Measurements from ENCODE around the gene KCNH8. TPM values are rescaled to one million over a fixed set of nuclear protein-coding genes. Genes with fewer than 3 reads are reported as not detected.
"Not testable (repeated sequence)": the region's sequence is repeated elsewhere in the genome, so short reads cannot be mapped to it uniquely, and the experiment has no call there.

KCNH8 gene
- polyA plus RNA-seq, 1 donor, result 2.2 TPM

DNA sequence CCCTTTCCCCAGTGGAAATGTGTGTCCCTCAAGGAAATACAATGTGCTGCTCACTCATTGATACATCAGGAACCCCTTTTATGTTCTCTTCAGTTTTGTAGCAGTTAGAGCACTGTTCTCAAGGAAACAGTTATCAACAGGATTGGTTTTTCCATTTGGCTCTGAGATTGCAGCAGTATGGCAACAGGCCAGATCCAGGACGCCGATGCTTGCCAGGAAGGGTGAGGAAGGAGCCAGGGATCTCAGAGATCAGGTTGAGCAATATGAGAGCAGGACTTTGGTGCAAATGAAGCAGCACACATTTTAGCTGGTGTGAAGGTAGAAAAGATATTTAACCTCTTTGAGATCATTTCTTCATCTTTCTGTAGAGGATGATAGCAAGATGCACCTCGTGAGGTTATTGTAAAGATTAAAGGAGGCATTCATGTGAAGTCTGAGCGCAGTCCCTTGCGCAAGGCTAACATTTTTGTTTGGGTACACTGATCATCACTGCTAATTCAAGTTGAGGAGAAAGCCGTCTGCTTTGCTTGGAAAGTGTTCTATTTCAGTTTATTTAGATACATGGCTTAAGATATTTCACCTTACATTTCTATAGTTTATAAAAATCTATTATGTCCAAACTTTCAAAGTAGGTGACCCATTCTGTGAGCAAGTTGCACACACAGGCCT, 68.5 kb downstream of the KCNH8 start:
- Histone ChIP-seq H3K4me3 (ENCODE audit: low read length) (no peak overlapping the region), H3K9me3 (ENCODE audit: control insufficient read depth, low read depth, low read length) (no peaks in the 10 kb centered on the region), H3K27ac (ENCODE audit: low read length) (no peak overlapping the region), H3K27me3 (ENCODE audit: control insufficient read depth, insufficient read depth, low read length) (no peaks in the 10 kb centered on the region), H3K36me3 (ENCODE audit: control insufficient read depth, insufficient read depth, low read length) (no peaks in the 10 kb centered on the region), H3K4me1 (ENCODE audit: control insufficient read depth, insufficient read depth, low read length) (no peaks in the 10 kb centered on the region)
- no peak for DNase-seq
- WGBS (ENCODE audit: insufficient coverage, low lambda C conversion rate), result 80% methylated on average over 2 of the region's 6 CpGs

DNA sequence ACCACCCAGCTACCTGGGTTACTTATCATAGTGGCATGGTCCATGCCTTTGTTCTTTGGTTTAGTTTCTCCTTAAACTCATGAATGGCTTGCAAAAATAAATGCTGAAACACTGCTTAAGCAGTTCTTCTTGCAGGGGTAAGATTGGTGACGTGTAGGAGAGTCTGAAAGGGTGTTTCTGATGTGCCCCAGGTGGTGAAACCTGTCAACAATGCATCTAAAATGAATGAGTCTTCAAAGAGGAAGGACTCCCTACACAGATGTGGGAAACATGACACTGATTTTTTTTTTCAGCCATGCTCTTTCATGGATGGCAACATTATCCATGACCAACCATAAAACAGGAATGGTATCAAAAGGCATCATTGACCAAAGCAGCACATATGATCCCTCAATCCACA, 72.0 kb downstream of the KCNH8 start:
- no CpG with 5 or more reads among the region's 1 CpG for WGBS (ENCODE audit: insufficient coverage, low lambda C conversion rate)
- no peaks in the 10 kb centered on the region for H3K36me3 ChIP-seq (ENCODE audit: control insufficient read depth, insufficient read depth, low read length)
- no peak overlapping the region for H3K4me3 ChIP-seq (ENCODE audit: low read length)
- H3K9me3 ChIP-seq (ENCODE audit: control insufficient read depth, low read depth, low read length), result no peaks in the 10 kb centered on the region
- no peak overlapping the region for H3K27ac ChIP-seq (ENCODE audit: low read length)
- H3K4me1 ChIP-seq (ENCODE audit: control insufficient read depth, insufficient read depth, low read length), result no peaks in the 10 kb centered on the region
- no peaks in the 10 kb centered on the region for H3K27me3 ChIP-seq (ENCODE audit: control insufficient read depth, insufficient read depth, low read length)
- DNase-seq, result no peak

DNA sequence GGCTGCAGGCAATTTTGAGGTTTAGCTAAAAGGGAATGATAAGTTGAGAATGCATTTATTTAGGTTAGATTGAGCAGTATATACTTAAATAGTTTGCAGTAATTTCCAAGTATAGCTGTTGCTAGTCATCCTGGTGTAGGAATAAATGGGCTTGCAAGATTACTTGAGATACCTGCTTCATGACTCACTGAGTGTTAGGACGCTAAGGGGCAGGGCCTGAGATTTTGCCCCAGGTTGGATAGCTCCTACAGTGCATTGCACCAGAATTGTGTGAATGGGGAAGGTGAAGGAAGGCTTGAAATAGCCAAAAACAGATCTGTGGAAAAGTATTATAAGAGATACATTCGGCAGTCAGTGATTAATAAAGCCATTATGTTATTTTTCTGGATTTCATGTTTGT, 72.8 kb downstream of the KCNH8 start:
- H3K9me3 ChIP-seq (ENCODE audit: control insufficient read depth, low read depth, low read length), result no peaks in the 10 kb centered on the region
- H3K36me3 ChIP-seq (ENCODE audit: control insufficient read depth, insufficient read depth, low read length), result no peaks in the 10 kb centered on the region
- no peak for DNase-seq
- no CpG with 5 or more reads among the region's 2 CpGs for WGBS (ENCODE audit: insufficient coverage, low lambda C conversion rate)
- no peaks in the 10 kb centered on the region for H3K27me3 ChIP-seq (ENCODE audit: control insufficient read depth, insufficient read depth, low read length)
- no peak overlapping the region for H3K4me3 ChIP-seq (ENCODE audit: low read length)
- H3K27ac ChIP-seq (ENCODE audit: low read length), result no peak overlapping the region
- no peaks in the 10 kb centered on the region for H3K4me1 ChIP-seq (ENCODE audit: control insufficient read depth, insufficient read depth, low read length)

DNA sequence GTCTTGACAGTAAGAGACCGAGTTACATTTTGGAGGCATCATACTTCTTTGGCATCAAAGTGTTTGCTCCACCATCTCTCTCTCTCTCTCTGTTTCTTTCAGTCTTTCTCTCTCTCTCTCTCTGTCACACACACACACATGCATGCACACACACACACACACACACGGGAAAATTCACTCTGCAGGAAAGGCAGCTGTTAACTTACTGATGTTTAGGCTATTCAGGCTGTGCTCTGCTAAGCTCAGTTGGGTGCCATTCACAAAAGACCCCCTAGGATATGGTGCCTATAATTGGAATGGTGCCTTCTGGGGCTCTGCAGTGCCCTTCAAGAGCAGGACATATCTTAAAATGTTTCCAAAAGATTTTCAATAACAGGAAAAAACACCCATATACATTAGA, 78.2 kb downstream of the KCNH8 start:
- Histone ChIP-seq H3K9me3 (ENCODE audit: control insufficient read depth, low read depth, low read length) (no peaks in the 10 kb centered on the region), H3K4me3 (ENCODE audit: low read length) (no peak overlapping the region), H3K36me3 (ENCODE audit: control insufficient read depth, insufficient read depth, low read length) (no peaks in the 10 kb centered on the region), H3K4me1 (ENCODE audit: control insufficient read depth, insufficient read depth, low read length) (no peaks in the 10 kb centered on the region), H3K27me3 (ENCODE audit: control insufficient read depth, insufficient read depth, low read length) (no peaks in the 10 kb centered on the region), H3K27ac (ENCODE audit: low read length) (no peak overlapping the region)
- no CpG with 5 or more reads among the region's 2 CpGs for WGBS (ENCODE audit: insufficient coverage, low lambda C conversion rate)
- no peak for DNase-seq

DNA sequence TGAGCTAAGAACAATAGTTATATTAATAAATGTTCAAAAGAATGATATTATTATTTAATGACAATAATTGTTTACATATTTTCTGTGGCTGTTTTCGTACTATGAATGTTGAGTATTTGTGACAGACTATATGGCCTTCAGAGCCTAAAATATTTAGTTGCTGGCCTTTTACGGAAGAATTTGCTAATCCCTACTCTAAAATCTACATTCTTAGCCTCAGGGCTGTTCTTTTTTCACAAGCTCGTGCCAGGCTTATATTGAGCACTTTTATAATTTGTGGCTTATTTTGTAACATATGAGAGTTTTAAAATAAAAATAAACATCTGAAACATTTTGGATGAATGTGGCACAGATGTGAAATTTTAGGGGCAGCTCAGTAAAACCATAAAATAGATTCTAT, 79.9 kb downstream of the KCNH8 start:
- Histone ChIP-seq H3K27ac (ENCODE audit: low read length) (no peak overlapping the region), H3K9me3 (ENCODE audit: control insufficient read depth, low read depth, low read length) (no peaks in the 10 kb centered on the region), H3K27me3 (ENCODE audit: control insufficient read depth, insufficient read depth, low read length) (no peaks in the 10 kb centered on the region), H3K4me1 (ENCODE audit: control insufficient read depth, insufficient read depth, low read length) (no peaks in the 10 kb centered on the region), H3K36me3 (ENCODE audit: control insufficient read depth, insufficient read depth, low read length) (no peaks in the 10 kb centered on the region), H3K4me3 (ENCODE audit: low read length) (no peak overlapping the region)
- DNase-seq, result no peak
- WGBS (ENCODE audit: insufficient coverage, low lambda C conversion rate), result 100% methylated on average over 1 of the region's 3 CpGs

DNA sequence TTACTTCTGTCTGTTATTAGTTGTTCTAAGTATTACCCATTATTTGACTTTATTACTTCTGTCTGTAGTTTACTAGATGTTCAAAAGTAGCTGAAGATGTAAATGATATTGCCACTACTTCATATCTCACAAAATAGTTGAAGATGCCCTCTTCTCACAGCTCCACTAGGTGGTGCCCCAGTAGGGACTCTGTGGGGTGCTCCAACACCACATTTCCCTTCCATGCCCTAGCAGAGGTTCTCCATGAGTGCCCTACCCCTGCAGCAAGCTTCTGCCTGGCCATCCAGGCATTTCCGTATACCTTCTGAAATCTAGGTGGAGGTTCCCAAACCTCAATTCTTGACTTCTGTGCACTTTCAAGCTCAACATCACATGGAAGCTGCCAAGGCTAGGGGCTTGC, 80.8 kb downstream of the KCNH8 start:
- DNase-seq, result no peak
- WGBS (ENCODE audit: insufficient coverage, low lambda C conversion rate), result no CpG with 5 or more reads among the region's 1 CpG
- H3K4me3 ChIP-seq (ENCODE audit: low read length), result no peak overlapping the region
- peaks cover 1% of the 10 kb centered on the region for H3K9me3 ChIP-seq (ENCODE audit: control insufficient read depth, low read depth, low read length)
- H3K4me1 ChIP-seq (ENCODE audit: control insufficient read depth, insufficient read depth, low read length), result no peaks in the 10 kb centered on the region
- H3K27me3 ChIP-seq (ENCODE audit: control insufficient read depth, insufficient read depth, low read length), result no peaks in the 10 kb centered on the region
- no peaks in the 10 kb centered on the region for H3K36me3 ChIP-seq (ENCODE audit: control insufficient read depth, insufficient read depth, low read length)
- H3K27ac ChIP-seq (ENCODE audit: low read length), result no peak overlapping the region

DNA sequence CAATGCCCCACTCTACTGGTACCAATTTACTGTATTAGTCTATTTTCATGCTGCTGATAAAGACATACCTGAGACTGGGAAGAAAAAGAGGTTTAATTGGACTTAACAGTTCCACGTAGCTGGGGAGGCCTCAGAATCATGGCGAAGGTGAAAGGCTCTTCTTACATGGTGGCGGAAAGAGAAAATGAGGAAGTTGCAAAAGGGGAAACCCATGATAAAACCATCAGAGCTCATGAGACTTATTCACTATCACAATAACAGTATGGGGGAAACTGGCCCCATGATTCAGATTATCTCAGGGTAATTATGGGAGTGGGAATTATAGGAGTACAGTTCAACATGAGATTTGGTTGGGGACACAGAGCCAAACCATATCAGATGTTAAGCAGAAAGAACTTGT, 81.6 kb downstream of the KCNH8 start:
- not testable (repeated sequence) for H3K27me3 ChIP-seq (ENCODE audit: control insufficient read depth, insufficient read depth, low read length); H3K4me1 ChIP-seq (ENCODE audit: control insufficient read depth, insufficient read depth, low read length); H3K9me3 ChIP-seq (ENCODE audit: control insufficient read depth, low read depth, low read length); DNase-seq; H3K27ac ChIP-seq (ENCODE audit: low read length); H3K36me3 ChIP-seq (ENCODE audit: control insufficient read depth, insufficient read depth, low read length); H3K4me3 ChIP-seq (ENCODE audit: low read length)
- WGBS (ENCODE audit: insufficient coverage, low lambda C conversion rate), result 80% methylated on average over 1 of the region's 3 CpGs

DNA sequence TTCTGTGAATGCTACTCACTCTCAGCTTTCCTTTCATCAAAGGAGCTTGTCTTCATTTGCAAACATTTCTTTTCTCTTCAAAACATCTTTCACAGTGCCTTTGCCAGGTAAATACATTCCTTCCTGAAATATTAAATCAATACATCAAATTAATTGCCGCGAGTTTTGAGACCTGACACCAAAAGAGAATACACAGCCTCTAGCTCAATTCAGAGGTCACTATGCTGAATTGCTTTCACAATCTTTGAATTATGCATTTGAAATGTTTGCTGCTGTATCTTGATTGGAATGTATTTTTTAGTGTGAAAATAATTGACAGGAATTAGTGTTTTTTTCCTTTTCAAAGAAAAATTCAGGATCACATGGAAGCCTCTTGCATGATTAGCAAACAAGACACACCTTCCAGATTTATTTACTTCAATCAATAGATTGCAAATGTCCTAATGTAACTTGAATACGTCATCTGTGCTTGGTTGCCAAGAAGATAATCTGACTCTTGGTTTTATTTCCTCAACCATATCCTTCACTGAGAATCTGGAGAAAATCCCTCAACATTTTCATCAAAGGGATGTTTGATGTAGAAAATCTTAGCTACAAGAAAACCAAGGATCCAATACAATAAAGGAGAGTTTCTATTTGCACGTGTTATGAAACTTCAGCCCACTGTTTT, 83.6 kb downstream of the KCNH8 start:
- Histone ChIP-seq H3K4me3 (ENCODE audit: low read length) (no peak overlapping the region), H3K27me3 (ENCODE audit: control insufficient read depth, insufficient read depth, low read length) (no peaks in the 10 kb centered on the region), H3K4me1 (ENCODE audit: control insufficient read depth, insufficient read depth, low read length) (no peaks in the 10 kb centered on the region), H3K9me3 (ENCODE audit: control insufficient read depth, low read depth, low read length) (peaks cover 7% of the 10 kb centered on the region), H3K36me3 (ENCODE audit: control insufficient read depth, insufficient read depth, low read length) (no peaks in the 10 kb centered on the region), H3K27ac (ENCODE audit: low read length) (no peak overlapping the region)
- DNase-seq, result no peak
- 69% methylated on average over 3 of the region's 4 CpGs for WGBS (ENCODE audit: insufficient coverage, low lambda C conversion rate)

DNA sequence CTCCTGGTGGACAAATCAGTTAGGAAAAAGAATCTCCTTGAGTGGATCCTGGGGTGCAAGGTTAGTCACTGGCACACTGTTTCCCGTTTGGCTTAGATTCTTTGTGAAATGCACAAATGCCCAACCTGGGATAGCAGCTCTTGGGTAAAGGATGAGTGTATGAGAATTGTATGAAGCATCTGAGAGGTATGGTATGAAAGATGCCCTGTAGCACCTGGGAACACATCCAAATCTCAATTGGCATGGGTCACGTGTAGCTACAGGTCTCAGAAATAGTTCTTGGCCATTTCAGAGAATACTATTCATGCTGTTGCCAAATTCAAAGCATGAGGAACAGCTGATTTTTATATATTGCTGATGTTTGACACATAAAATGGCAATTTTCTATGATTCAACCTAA, 84.3 kb downstream of the KCNH8 start:
- Histone ChIP-seq H3K4me3 (ENCODE audit: low read length) (no peak overlapping the region), H3K9me3 (ENCODE audit: control insufficient read depth, low read depth, low read length) (peaks cover 7% of the 10 kb centered on the region), H3K27ac (ENCODE audit: low read length) (no peak overlapping the region), H3K27me3 (ENCODE audit: control insufficient read depth, insufficient read depth, low read length) (no peaks in the 10 kb centered on the region), H3K36me3 (ENCODE audit: control insufficient read depth, insufficient read depth, low read length) (no peaks in the 10 kb centered on the region), H3K4me1 (ENCODE audit: control insufficient read depth, insufficient read depth, low read length) (no peaks in the 10 kb centered on the region)
- no peak for DNase-seq
- no CpG with 5 or more reads among the region's 2 CpGs for WGBS (ENCODE audit: insufficient coverage, low lambda C conversion rate)

DNA sequence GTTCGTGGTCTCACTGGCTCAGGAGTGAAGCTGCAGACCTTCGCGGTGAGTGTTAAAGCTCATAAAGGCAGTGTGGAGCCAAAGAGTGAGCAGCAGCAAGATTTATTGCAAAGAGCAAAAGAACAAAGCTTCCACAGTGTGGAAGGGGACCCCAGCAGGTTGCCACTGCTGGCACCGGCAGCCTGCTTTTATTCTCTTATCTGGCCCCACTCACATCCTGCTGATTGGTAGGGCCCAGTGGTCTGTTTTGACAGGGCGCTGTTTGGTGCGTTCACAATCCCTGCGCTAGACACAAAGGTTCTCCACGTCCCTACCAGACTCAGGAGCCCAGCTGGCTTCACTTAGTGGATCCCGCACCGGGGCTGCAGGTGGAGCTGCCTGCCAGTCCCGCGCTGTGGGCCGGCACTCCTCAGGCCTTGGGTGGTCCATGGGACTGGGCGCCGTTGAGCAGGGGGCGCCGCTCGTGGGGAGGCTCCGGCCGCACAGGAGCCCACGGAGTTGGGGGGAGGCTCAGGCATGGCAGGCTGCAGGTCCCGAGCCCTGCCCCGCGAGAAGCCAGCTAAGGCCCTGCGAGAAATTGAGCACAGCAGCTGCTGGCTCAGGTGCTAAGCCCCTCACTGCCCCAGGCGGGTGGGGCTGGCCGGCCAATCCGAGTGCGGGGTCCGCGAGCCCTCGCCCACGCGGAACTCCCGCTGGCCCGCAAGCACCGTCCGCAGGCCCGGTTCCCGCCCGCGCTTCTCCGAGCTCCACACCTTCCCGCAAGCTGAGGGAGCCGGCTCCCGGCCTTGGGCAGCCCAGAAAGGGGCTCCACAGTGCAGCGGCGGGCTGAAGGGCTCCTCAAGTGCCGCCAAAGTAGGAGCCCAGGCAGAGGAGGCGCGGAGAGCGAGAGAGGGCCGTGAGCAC, 85.8 kb downstream of the KCNH8 start:
- not testable (repeated sequence) for H3K36me3 ChIP-seq (ENCODE audit: control insufficient read depth, insufficient read depth, low read length); H3K4me3 ChIP-seq (ENCODE audit: low read length); DNase-seq; H3K9me3 ChIP-seq (ENCODE audit: control insufficient read depth, low read depth, low read length); H3K27ac ChIP-seq (ENCODE audit: low read length); H3K4me1 ChIP-seq (ENCODE audit: control insufficient read depth, insufficient read depth, low read length); H3K27me3 ChIP-seq (ENCODE audit: control insufficient read depth, insufficient read depth, low read length)
- no CpG with 5 or more reads among the region's 53 CpGs for WGBS (ENCODE audit: insufficient coverage, low lambda C conversion rate)
